ENCODE measurements around the gene TBCCD1. TPM values are rescaled to one million over a fixed set of nuclear protein-coding genes. Genes with fewer than 3 reads are reported as not detected.
"Not testable (repeated sequence)": the region's sequence is repeated elsewhere in the genome, so short reads cannot be mapped to it uniquely, and the experiment has no call there.

TBCCD1 gene
- total RNA-seq, 4 donors from 2014 or later: 8.8 to 14.2 (median 12.0) TPM

DNA sequence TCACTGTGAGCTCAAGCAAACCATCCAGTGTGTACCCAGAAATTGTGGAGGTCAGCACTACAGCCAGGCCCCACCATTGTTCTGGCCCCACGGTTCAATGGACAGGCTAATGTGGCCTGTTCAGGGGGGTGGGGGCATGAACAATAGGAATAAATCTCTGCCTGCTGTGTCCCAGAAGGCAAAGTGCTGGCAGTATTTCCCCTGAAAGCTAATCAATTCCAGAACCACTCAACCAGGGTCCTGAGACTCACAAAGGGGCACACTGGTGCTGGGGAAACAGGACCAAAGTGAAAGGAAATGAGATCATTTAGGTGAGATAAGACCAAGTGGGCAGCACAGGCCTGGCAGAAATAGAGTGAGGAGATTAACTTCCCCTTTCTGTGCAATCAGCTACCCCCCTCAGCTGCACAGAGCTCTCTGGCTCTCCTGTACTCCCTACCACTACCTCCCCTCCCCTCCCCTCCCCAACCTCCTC is 34.5 kb downstream of the TBCCD1 start:
- Histone ChIP-seq H3K4me3 (no peak overlapping the region), H3K27me3 (no peaks in the 10 kb centered on the region), H3K27ac (no peak overlapping the region), H3K9me3 (no peaks in the 10 kb centered on the region), H3K4me1 (peaks cover 0 to 9% (median 0%) of the 10 kb centered on the region in 3 donors), H3K36me3 (no peaks in the 10 kb centered on the region)
- TF ChIP-seq CTCF (IDR thresholded peaks at IDR 0.05) (no peak), EP300 (IDR thresholded peaks at IDR 0.05) (no peak), POLR2A (IDR thresholded peaks at IDR 0.05) (no peak), POLR2AphosphoS5 (IDR thresholded peaks at IDR 0.05) (no peak)
- ATAC-seq: no peak
- WGBS, 2 donors (ENCODE audit: low coverage in 1 of 2): 80% methylated on average over 1 of the region's 1 CpG; no CpG with 5 or more reads in 1 of the 2 donors

GRCh38 chr3:186531694-186532093 is 35.4 kb downstream of the TBCCD1 start:
- H3K27me3 ChIP-seq, H3K9me3 ChIP-seq, H3K4me1 ChIP-seq, H3K4me3 ChIP-seq, H3K27ac ChIP-seq, H3K36me3 ChIP-seq, ATAC-seq: not testable (repeated sequence)
- 92% methylated on average over 3 of the region's 3 CpGs; no CpG with 5 or more reads in 1 of the 2 donors for WGBS, 2 donors (ENCODE audit: low coverage in 1 of 2)

- Histone ChIP-seq H3K27ac (no peak overlapping the region), H3K9me3 (no peaks in the 10 kb centered on the region), H3K36me3 (no peaks in the 10 kb centered on the region), H3K4me1 (no peaks in the 10 kb centered on the region), H3K27me3 (no peaks in the 10 kb centered on the region), H3K4me3 (no peak overlapping the region)
- TF ChIP-seq POLR2A (IDR thresholded peaks at IDR 0.05) (no peak), EP300 (IDR thresholded peaks at IDR 0.05) (no peak), POLR2AphosphoS5 (IDR thresholded peaks at IDR 0.05) (no peak)
- no peak for ATAC-seq
Observed at GRCh38 chr3:186530415-186530814, 36.7 kb downstream of the TBCCD1 start.

DNA sequence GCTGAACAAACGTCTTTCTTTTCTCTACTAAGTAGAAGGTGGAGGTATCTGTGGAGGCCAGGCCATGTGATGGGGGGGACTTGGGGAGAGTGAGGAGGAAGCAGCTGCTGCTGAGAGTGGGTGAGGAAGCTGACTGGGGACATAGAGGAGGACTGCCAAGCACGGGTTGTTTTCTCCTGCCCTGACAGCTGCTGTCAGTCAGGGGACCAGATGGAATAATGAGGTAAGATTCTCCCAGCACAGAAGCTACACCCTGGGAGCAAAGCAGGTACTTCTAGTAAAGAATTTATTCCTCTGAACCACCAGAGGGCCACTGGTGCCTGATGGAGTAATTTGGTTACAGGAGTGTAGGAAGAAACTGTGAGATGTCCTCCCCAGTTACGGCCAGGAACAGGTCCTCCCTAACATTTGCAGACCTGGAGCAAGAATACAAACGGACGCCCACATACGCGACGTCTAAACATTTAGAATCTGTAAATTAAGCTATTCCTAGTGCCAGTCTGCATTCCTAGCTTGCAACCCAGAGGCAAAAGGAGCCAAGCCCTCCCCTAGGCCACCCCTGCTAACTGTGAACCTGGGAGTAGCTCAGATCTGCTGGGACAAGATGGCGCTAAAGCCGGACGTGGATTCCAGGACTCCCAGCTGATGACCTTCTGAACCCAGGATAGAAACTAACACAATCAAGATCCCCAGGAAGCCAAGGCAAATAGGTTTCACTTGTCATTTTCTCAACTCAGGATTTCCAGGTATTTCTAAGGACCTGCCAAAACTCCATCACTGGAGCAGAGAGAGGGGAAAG is 37.7 kb downstream of the TBCCD1 start:
- Histone ChIP-seq H3K27me3 (no peaks in the 10 kb centered on the region), H3K4me3 (no peak overlapping the region)
- WGBS, 2 donors (ENCODE audit: low coverage in 1 of 2): 76 to 82% methylated on average over 8 to 9 of the region's 11 CpGs

DNA sequence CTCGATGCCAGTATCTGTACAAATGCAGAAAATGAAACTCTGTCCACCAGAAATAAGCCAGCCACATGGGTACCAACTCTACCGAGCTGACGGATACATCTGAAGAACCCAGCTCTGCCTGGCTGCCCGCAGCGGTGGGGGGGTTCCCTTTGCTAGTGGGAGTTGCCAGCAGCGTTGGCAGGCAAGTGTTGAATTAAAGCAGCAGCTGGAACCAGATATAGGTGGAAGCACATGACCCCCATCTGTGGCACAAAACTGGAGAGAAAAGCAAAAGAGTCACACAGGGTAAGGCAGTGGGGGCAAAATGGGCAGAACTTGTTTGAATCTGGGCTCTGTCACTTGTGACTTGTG is 40.9 kb downstream of the TBCCD1 start:
- H3K4me1 ChIP-seq: no peaks in the 10 kb centered on the region
- no peak for ATAC-seq
- TF ChIP-seq EP300 (IDR thresholded peaks at IDR 0.05) (no peak), POLR2AphosphoS5 (IDR thresholded peaks at IDR 0.05) (no peak), POLR2A (IDR thresholded peaks at IDR 0.05) (no peak), CTCF (IDR thresholded peaks at IDR 0.05) (no peak)
- WGBS, 2 donors (ENCODE audit: low coverage in 1 of 2): 63 to 95% methylated on average over 3 to 6 of the region's 6 CpGs
- H3K9me3 ChIP-seq: no peaks in the 10 kb centered on the region
- no peak overlapping the region for H3K27ac ChIP-seq
- no peaks in the 10 kb centered on the region for H3K36me3 ChIP-seq
- H3K27me3 ChIP-seq: no peaks in the 10 kb centered on the region
- no peak overlapping the region for H3K4me3 ChIP-seq

More for the DNA sequence above, 37.7 kb downstream of the TBCCD1 start:
- Histone ChIP-seq H3K9me3 (no peaks in the 10 kb centered on the region), H3K27ac (no peak overlapping the region), H3K36me3 (no peaks in the 10 kb centered on the region), H3K4me1 (no peaks in the 10 kb centered on the region)
- no peak for ATAC-seq
- no peak for TF ChIP-seq POLR2AphosphoS5 (IDR thresholded peaks at IDR 0.05)
- TF ChIP-seq EP300 (IDR thresholded peaks at IDR 0.05): no peak
- TF ChIP-seq POLR2A (IDR thresholded peaks at IDR 0.05): no peak
- TF ChIP-seq CTCF (IDR thresholded peaks at IDR 0.05): no peak
